Measurements from ENCODE around the gene SEC24A.
"Not testable (repeated sequence)": the region's sequence is repeated elsewhere in the genome, so short reads cannot be mapped to it uniquely, and the experiment has no call there.

Gene SEC24A

GRCh38 chr5:134651531-134651930 lies 2.9 kb downstream of the SEC24A start:
- DNase-seq: no peak

- no peak for DNase-seq
These were observed 8.1 kb downstream of the SEC24A start for GRCh38 chr5:134656690-134657089.

- DNase-seq: no peak
These were observed 10.9 kb downstream of the SEC24A start for GRCh38 chr5:134659456-134659855.

GRCh38 chr5:134659922-134660321 lies 11.3 kb downstream of the SEC24A start:
- no peak for DNase-seq

- no peak for DNase-seq
These were observed 14.4 kb downstream of the SEC24A start for GRCh38 chr5:134662971-134663370.

GRCh38 chr5:134664448-134664847 lies 15.9 kb downstream of the SEC24A start:
- no peak for DNase-seq

GRCh38 chr5:134673546-134673945 lies 25.0 kb downstream of the SEC24A start:
- not testable (repeated sequence) for DNase-seq

GRCh38 chr5:134677357-134677756 lies 28.8 kb downstream of the SEC24A start:
- not testable (repeated sequence) for DNase-seq

- DNase-seq: not testable (repeated sequence)
These were observed 41.6 kb downstream of the SEC24A start for GRCh38 chr5:134690144-134690543.

GRCh38 chr5:134692722-134693121 lies 44.1 kb downstream of the SEC24A start:
- DNase-seq: no peak

GRCh38 chr5:134708301-134708700 lies 59.7 kb downstream of the SEC24A start:
- no peak for DNase-seq

- no peak for DNase-seq
These were observed 65.5 kb downstream of the SEC24A start for GRCh38 chr5:134714120-134714519.

- DNase-seq: no peak
These were observed 66.0 kb downstream of the SEC24A start for GRCh38 chr5:134714541-134714940.

GRCh38 chr5:134715466-134715865 lies 66.9 kb downstream of the SEC24A start:
- DNase-seq: not testable (repeated sequence)

GRCh38 chr5:134724872-134725271 lies 76.3 kb downstream of the SEC24A start:
- no peak for DNase-seq

GRCh38 chr5:134732819-134733218 lies 84.2 kb downstream of the SEC24A start:
- DNase-seq: no peak

- DNase-seq: no peak
These were observed 86.7 kb downstream of the SEC24A start for GRCh38 chr5:134735243-134735642.

- no peak for DNase-seq
These were observed 87.7 kb downstream of the SEC24A start for GRCh38 chr5:134736173-134736812.

GRCh38 chr5:134738133-134738962 lies 89.8 kb downstream of the SEC24A start, which contains the start of gene CAMLG:
Gene CAMLG (plus strand): TSS chr5:134738548. CDS start chr5:134738621, 73 bp downstream.
- DNase-seq: peak; percentile 88 to 94

- DNase-seq: no peak
These were observed 90.5 kb downstream of the SEC24A start for GRCh38 chr5:134738963-134739661.

GRCh38 chr5:134741052-134741451 lies 92.5 kb downstream of the SEC24A start:
- DNase-seq: no peak

GRCh38 chr5:134742134-134742533 lies 93.5 kb downstream of the SEC24A start:
- no peak for DNase-seq

GRCh38 chr5:134749415-134749814 lies 100.8 kb downstream of the SEC24A start:
- DNase-seq: no peak

- no peak for DNase-seq
These were observed 109.6 kb downstream of the SEC24A start for GRCh38 chr5:134758176-134758503.
